ENCODE data around the gene CHST11. TPM values are rescaled to one million over a fixed set of nuclear protein-coding genes. Genes with fewer than 3 reads are reported as not detected.

Gene CHST11
- total and polyA plus RNA-seq, 2 of the 4 experiments (the other 2 are of a cell fraction) = 1.4 to 2.7 TPM

- Histone ChIP-seq H2BK15ac (ENCODE audit: low read depth, low read length) (no peak overlapping the region), H3K56ac (ENCODE audit: extremely low read depth, insufficient read depth, low read length) (no peak overlapping the region), H3K27me3 (ENCODE audit: control insufficient read depth, insufficient read depth, low read length) (peaks cover 9% of the 10 kb centered on the region), H3K4ac (ENCODE audit: low read depth, low read length) (no peak overlapping the region), H3K14ac (replicated peaks; ENCODE audit: low read depth, low read length) (no peak overlapping the region), H3K18ac (ENCODE audit: low read depth, low read length) (no peak overlapping the region), H3K4me2 (ENCODE audit: low read depth, low read length) (no peak overlapping the region), H3K4me1 (ENCODE audit: control insufficient read depth, insufficient read depth, low read length) (no peaks in the 10 kb centered on the region), H3K79me1 (ENCODE audit: low read depth in 1 of 2, low read length in 2 of 2) (peaks cover 0 to 5% of the 10 kb centered on the region in 2 experiments; a peak in 1 of 4 replicates), H2BK5ac (ENCODE audit: low read depth, low read length, poor library complexity, severe bottlenecking) (no peak overlapping the region), H4K20me1 (ENCODE audit: insufficient read depth, low read length) (no peaks in the 10 kb centered on the region), H3K4me3 (ENCODE audit: insufficient read depth, low read depth, low read length) (no peak overlapping the region), H2BK120ac (ENCODE audit: low read depth, low read length) (no peak overlapping the region), H3K9ac (ENCODE audit: low read depth, low read length) (no peak overlapping the region), H3K9me3 (ENCODE audit: control insufficient read depth, insufficient read depth, low read length) (no peaks in the 10 kb centered on the region), H3K36me3 (ENCODE audit: control insufficient read depth, insufficient read depth, low read length) (no peaks in the 10 kb centered on the region), H3K9me1 (ENCODE audit: insufficient read depth, low read length) (no peaks in the 10 kb centered on the region), H2AK9ac (replicated peaks; ENCODE audit: low read depth, low read length, poor library complexity) (no peak overlapping the region), H4K8ac (ENCODE audit: low read depth in 2 of 2, low read length in 2 of 2) (no peak overlapping the region), H2BK20ac (ENCODE audit: low read depth, low read length) (no peak overlapping the region), H2AFZ (replicated peaks; ENCODE audit: low read length, poor library complexity) (no peak overlapping the region), H4K91ac (ENCODE audit: insufficient read depth, low read depth, low read length) (no peak overlapping the region), H2AK5ac (ENCODE audit: low read depth, low read length) (no peak overlapping the region), H4K5ac (ENCODE audit: low read depth, low read length) (no peak overlapping the region), H3K27ac (ENCODE audit: insufficient read depth, low read length) (no peak overlapping the region), H3K23ac (ENCODE audit: low read depth, low read length) (no peak overlapping the region)
- ATAC-seq (ENCODE audit: low read depth) (no peak), DNase-seq (no peak)
- dilution Hi-C loops (cut with HindIII; ENCODE audit: low sequenced_read_pairs, unreplicated experiment) = no loop called here
- in situ Hi-C loops (cut with MboI; ENCODE audit: low sequenced_read_pairs) = no loop called here
- no TSS peak for BruUV-seq (replicated peaks)
- CTCF ChIA-PET = no interaction called here
- POLR2A ChIA-PET (ENCODE audit: unreplicated experiment) = no interaction called here
- TF ChIP-seq NFE2L2 (IDR thresholded peaks at IDR 0.05; ENCODE audit: low read depth, low read length) (no peak), SMC3 (IDR thresholded peaks at IDR 0.05; ENCODE audit: low read depth, low read length) (no peak), RFX5 (IDR thresholded peaks at IDR 0.05; ENCODE audit: low read depth, low read length) (no peak), FOS (IDR thresholded peaks at IDR 0.05; ENCODE audit: low read depth, low read length) (no peak), POLR2A (IDR thresholded peaks at IDR 0.05; ENCODE audit: low read depth, low read length) (no peak), BHLHE40 (IDR thresholded peaks at IDR 0.05; ENCODE audit: low read depth, low read length) (no peak), CHD1 (IDR thresholded peaks at IDR 0.05; ENCODE audit: low read depth, low read length) (no peak)
- TF ChIP-seq, protein P1, sequence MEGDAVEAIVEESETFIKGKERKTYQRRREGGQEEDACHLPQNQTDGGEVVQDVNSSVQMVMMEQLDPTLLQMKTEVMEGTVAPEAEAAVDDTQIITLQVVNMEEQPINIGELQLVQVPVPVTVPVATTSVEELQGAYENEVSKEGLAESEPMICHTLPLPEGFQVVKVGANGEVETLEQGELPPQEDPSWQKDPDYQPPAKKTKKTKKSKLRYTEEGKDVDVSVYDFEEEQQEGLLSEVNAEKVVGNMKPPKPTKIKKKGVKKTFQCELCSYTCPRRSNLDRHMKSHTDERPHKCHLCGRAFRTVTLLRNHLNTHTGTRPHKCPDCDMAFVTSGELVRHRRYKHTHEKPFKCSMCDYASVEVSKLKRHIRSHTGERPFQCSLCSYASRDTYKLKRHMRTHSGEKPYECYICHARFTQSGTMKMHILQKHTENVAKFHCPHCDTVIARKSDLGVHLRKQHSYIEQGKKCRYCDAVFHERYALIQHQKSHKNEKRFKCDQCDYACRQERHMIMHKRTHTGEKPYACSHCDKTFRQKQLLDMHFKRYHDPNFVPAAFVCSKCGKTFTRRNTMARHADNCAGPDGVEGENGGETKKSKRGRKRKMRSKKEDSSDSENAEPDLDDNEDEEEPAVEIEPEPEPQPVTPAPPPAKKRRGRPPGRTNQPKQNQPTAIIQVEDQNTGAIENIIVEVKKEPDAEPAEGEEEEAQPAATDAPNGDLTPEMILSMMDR (conservative IDR thresholded peaks at IDR 0.05; ENCODE audit: low read depth, low read length) = no peak
- 80% methylated on average over 1 of the region's 1 CpG; no CpG with 5 or more reads in 1 of the 2 experiments for WGBS, 2 experiments (ENCODE audit: extremely low coverage in 2 of 2, insufficient read length in 1 of 2)
- intact Hi-C loops (cut with micrococcal nuclease) = no loop called here
Measured at GRCh38 chr12:104463368-104463767, 6.6 kb downstream of the CHST11 start.
